ENCODE results near the gene PARP1.

DNA sequence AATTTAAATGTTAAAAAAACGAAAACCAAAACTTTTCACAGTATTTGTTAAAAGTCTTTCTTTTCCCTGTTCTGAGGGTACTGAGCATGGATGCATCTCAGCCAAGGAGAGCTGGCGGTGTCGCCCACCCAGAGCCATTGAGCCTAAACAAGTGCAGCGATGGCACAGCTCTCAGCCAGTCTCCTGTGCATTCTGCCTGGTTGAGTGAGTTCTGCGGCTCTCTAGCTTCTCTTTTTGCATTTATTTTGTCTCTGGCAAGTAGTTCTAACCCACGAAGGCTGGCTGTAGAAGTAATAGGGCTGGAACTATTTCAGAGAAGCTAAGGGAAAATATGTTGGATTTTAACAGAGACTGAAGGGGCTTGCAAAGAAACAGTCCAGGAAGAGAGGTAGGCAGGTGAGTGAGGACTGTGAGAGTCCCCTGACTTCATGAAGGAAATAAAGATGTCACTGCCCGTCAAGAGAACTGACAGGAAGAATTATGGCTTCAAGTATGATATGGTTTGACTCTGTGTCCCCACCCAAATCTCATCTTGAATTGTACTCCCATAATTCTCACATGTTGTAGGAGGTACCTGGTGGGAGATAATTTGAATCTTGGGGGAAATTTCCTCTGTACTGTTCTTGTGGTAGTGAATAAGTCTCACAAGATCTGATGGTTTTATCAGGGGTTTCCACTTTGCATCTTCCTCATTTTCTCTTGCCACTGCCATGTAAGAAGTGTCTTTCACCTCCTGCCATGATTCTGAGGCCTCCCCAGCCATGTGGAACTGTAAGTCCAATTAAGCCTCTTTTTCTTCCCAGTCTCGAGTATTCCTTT, 63.2 kb downstream of the PARP1 start:
- TF ChIP-seq, protein P1, sequence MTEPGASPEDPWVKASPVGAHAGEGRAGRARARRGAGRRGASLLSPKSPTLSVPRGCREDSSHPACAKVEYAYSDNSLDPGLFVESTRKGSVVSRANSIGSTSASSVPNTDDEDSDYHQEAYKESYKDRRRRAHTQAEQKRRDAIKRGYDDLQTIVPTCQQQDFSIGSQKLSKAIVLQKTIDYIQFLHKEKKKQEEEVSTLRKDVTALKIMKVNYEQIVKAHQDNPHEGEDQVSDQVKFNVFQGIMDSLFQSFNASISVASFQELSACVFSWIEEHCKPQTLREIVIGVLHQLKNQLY (CRISPR knock-in tag; IDR thresholded peaks at IDR 0.05), result no peak
- TF ChIP-seq NFYB (CRISPR knock-in tag; conservative IDR thresholded peaks at IDR 0.05; ENCODE audit: low read depth) (no peak), MXD4 (CRISPR knock-in tag; IDR thresholded peaks at IDR 0.05; ENCODE audit: borderline replicate concordance) (no peak), FOXJ3 (CRISPR knock-in tag; IDR thresholded peaks at IDR 0.05; ENCODE audit: borderline replicate concordance) (no peak), TCF7 (CRISPR knock-in tag; IDR thresholded peaks at IDR 0.05; ENCODE audit: low read depth) (no peak), ZNF671 (CRISPR knock-in tag; IDR thresholded peaks at IDR 0.05) (no peak), JUN (CRISPR knock-in tag; IDR thresholded peaks at IDR 0.05) (no peak)
- TF ChIP-seq, protein P2, sequence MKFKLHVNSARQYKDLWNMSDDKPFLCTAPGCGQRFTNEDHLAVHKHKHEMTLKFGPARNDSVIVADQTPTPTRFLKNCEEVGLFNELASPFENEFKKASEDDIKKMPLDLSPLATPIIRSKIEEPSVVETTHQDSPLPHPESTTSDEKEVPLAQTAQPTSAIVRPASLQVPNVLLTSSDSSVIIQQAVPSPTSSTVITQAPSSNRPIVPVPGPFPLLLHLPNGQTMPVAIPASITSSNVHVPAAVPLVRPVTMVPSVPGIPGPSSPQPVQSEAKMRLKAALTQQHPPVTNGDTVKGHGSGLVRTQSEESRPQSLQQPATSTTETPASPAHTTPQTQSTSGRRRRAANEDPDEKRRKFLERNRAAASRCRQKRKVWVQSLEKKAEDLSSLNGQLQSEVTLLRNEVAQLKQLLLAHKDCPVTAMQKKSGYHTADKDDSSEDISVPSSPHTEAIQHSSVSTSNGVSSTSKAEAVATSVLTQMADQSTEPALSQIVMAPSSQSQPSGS (CRISPR knock-in tag; IDR thresholded peaks at IDR 0.05; ENCODE audit: borderline replicate concordance, low read depth), result no peak
- TF ChIP-seq, protein P3, sequence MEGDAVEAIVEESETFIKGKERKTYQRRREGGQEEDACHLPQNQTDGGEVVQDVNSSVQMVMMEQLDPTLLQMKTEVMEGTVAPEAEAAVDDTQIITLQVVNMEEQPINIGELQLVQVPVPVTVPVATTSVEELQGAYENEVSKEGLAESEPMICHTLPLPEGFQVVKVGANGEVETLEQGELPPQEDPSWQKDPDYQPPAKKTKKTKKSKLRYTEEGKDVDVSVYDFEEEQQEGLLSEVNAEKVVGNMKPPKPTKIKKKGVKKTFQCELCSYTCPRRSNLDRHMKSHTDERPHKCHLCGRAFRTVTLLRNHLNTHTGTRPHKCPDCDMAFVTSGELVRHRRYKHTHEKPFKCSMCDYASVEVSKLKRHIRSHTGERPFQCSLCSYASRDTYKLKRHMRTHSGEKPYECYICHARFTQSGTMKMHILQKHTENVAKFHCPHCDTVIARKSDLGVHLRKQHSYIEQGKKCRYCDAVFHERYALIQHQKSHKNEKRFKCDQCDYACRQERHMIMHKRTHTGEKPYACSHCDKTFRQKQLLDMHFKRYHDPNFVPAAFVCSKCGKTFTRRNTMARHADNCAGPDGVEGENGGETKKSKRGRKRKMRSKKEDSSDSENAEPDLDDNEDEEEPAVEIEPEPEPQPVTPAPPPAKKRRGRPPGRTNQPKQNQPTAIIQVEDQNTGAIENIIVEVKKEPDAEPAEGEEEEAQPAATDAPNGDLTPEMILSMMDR (IDR thresholded peaks at IDR 0.05), result no peak
- TF ChIP-seq, protein P4, sequence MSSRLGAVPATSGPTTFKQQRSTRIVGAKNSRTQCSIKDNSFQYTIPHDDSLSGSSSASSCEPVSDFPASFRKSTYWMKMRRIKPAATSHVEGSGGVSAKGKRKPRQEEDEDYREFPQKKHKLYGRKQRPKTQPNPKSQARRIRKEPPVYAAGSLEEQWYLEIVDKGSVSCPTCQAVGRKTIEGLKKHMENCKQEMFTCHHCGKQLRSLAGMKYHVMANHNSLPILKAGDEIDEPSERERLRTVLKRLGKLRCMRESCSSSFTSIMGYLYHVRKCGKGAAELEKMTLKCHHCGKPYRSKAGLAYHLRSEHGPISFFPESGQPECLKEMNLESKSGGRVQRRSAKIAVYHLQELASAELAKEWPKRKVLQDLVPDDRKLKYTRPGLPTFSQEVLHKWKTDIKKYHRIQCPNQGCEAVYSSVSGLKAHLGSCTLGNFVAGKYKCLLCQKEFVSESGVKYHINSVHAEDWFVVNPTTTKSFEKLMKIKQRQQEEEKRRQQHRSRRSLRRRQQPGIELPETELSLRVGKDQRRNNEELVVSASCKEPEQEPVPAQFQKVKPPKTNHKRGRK (CRISPR knock-in tag; IDR thresholded peaks at IDR 0.05; ENCODE audit: borderline replicate concordance), result no peak
- TF ChIP-seq, protein P5, sequence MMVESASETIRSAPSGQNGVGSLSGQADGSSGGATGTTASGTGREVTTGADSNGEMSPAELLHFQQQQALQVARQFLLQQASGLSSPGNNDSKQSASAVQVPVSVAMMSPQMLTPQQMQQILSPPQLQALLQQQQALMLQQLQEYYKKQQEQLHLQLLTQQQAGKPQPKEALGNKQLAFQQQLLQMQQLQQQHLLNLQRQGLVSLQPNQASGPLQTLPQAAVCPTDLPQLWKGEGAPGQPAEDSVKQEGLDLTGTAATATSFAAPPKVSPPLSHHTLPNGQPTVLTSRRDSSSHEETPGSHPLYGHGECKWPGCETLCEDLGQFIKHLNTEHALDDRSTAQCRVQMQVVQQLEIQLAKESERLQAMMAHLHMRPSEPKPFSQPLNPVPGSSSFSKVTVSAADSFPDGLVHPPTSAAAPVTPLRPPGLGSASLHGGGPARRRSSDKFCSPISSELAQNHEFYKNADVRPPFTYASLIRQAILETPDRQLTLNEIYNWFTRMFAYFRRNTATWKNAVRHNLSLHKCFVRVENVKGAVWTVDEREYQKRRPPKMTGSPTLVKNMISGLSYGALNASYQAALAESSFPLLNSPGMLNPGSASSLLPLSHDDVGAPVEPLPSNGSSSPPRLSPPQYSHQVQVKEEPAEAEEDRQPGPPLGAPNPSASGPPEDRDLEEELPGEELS (CRISPR knock-in tag; IDR thresholded peaks at IDR 0.05), result no peak
- TF ChIP-seq, protein P6, sequence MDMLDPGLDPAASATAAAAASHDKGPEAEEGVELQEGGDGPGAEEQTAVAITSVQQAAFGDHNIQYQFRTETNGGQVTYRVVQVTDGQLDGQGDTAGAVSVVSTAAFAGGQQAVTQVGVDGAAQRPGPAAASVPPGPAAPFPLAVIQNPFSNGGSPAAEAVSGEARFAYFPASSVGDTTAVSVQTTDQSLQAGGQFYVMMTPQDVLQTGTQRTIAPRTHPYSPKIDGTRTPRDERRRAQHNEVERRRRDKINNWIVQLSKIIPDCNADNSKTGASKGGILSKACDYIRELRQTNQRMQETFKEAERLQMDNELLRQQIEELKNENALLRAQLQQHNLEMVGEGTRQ (CRISPR knock-in tag; IDR thresholded peaks at IDR 0.05), result no peak

Data from WTC11 (cell line).